Smooth muscle cell (in vitro differentiated cells): ENCODE results near the gene SUCO. TPM values are rescaled to one million over a fixed set of nuclear protein-coding genes. Genes with fewer than 3 reads are reported as not detected.

Source experiments
- DNase-seq: peaks from one replicate; lab custom pipeline; 2025; ENCODE audit not compliant: unreplicated experiment; lab: John Stamatoyannopoulos, UW
- H2AFZ ChIP-seq: fragments of 200-600 bp; sonication (generic); 2 replicates; pipeline ENCODE4 v1.6.0; 2016; ENCODE audit warnings: antibody characterized with exemption, low read depth, mild to moderate bottlenecking
- H3F3A ChIP-seq: fragments of 200-600 bp; sonication (generic); 2 replicates; pipeline ENCODE4 v1.6.0; 2017; ENCODE audit warnings: antibody characterized with exemption, low read depth
- H3K27ac ChIP-seq: fragments of 200-600 bp; sonication (generic); 2 replicates; pipeline ENCODE4 v1.5.1; 2016; ENCODE audit warnings: low read depth, mild to moderate bottlenecking
- H3K27me3 ChIP-seq: fragments of 200-600 bp; sonication (generic); 2 replicates; pipeline ENCODE4 v1.6.1; 2016; ENCODE audit warnings: low read depth, mild to moderate bottlenecking
- H3K36me3 ChIP-seq: fragments of 200-600 bp; sonication (generic); 2 replicates; pipeline ENCODE4 v1.5.1; 2016; ENCODE audit warnings: low read depth
- H3K4me1 ChIP-seq: fragments of 200-600 bp; sonication (generic); 2 replicates; pipeline ENCODE4 v1.5.1; 2016; ENCODE audit warnings: low read depth
- H3K4me2 ChIP-seq: fragments of 200-600 bp; sonication (generic); 2 replicates; pipeline ENCODE4 v1.6.0; 2016; ENCODE audit warnings: mild to moderate bottlenecking
- H3K4me3 ChIP-seq: fragments of 200-600 bp; sonication (generic); 2 replicates; pipeline ENCODE4 v1.5.1; 2016; ENCODE audit warnings: mild to moderate bottlenecking
- H3K79me2 ChIP-seq: fragments of 200-600 bp; sonication (generic); 2 replicates; pipeline ENCODE4 v1.6.0; 2016; ENCODE audit warnings: low read depth, mild to moderate bottlenecking
- H3K9ac ChIP-seq: fragments of 200-600 bp; sonication (generic); 2 replicates; pipeline ENCODE4 v1.6.0; 2016; ENCODE audit warnings: low read depth
- H3K9me3 ChIP-seq: fragments of 200-600 bp; sonication (generic); replicated peaks from 2 replicates; pipeline ENCODE4 v1.5.1; 2016; ENCODE audit warnings: low read depth
- H4K20me1 ChIP-seq: fragments of 200-600 bp; sonication (generic); 2 replicates; pipeline ENCODE4 v1.6.0; 2016; ENCODE audit warnings: low read depth
- WGBS: methylation state at CpG from one replicate; pipeline ENCODE4 v1.1.7; 2016; ENCODE audit warnings: low lambda C conversion rate; 5-methylcytosine and 5-hydroxymethylcytosine counted together
- polyA plus RNA-seq: library from polyadenylated mRNA; unstranded; fragments of >200 nt; fragmentation: Nextera tagmentation; extraction: Ambion mirVana; gene quantifications from 2 replicates; pipeline ENCODE4 v1.2.1, GENCODE V29; 2016
- total RNA-seq: library from RNA; depleted of rRNA; stranded (reverse); fragments of >200 nt; gene quantifications from 2 replicates; pipeline ENCODE4 v1.2.3, GENCODE V29; 2014
- TF ChIP-seq, protein P1 (sequence below): fragments of 200-600 bp; sonication (generic); IDR thresholded peaks from 2 replicates; pipeline ENCODE4 v1.5.1; 2017; ENCODE audit warnings: borderline replicate concordance, mild to moderate bottlenecking, antibody characterized with exemption; ENCODE audit not compliant: insufficient read depth, poor library complexity, severe bottlenecking

The SUCO gene
- total and polyA plus RNA-seq, 2 experiments from 2014 or later: 16.9 to 96.7 TPM

DNA sequence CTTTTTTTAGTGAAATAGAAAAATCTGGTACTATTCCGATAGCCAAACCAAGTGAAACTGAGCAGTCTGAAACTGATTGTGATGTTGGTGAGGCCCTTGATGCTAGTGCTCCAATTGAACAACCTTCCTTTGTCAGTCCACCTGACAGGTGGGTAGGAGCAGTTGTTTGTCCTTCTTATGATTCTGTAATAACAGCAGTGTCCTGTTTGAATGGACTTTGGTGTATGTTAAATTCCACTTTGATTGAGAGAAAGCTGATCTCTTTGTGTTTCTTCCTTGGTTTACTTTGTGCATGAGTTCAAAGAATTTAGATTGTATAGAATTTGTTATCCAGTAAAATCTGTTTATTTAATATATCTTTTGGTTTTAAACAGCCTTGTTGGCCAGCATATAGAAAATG lies 24.3 kb downstream of the SUCO start:
- no peak overlapping the region for H3K27ac ChIP-seq
- no peak overlapping the region for H3K4me3 ChIP-seq
- no peak overlapping the region for H2AFZ ChIP-seq
- no peaks in the 10 kb centered on the region for H3K4me1 ChIP-seq
- 100% methylated on average over 1 of the region's 1 CpG for WGBS
- H3K36me3 ChIP-seq: no peaks in the 10 kb centered on the region
- DNase-seq: no peak
- H3K4me2 ChIP-seq: no peak overlapping the region
- peaks cover 53% of the 10 kb centered on the region for H3K79me2 ChIP-seq
- peaks cover 60% of the 10 kb centered on the region for H4K20me1 ChIP-seq
- H3K27me3 ChIP-seq: no peaks in the 10 kb centered on the region
- no peak overlapping the region for H3K9ac ChIP-seq
- TF ChIP-seq, protein P1, sequence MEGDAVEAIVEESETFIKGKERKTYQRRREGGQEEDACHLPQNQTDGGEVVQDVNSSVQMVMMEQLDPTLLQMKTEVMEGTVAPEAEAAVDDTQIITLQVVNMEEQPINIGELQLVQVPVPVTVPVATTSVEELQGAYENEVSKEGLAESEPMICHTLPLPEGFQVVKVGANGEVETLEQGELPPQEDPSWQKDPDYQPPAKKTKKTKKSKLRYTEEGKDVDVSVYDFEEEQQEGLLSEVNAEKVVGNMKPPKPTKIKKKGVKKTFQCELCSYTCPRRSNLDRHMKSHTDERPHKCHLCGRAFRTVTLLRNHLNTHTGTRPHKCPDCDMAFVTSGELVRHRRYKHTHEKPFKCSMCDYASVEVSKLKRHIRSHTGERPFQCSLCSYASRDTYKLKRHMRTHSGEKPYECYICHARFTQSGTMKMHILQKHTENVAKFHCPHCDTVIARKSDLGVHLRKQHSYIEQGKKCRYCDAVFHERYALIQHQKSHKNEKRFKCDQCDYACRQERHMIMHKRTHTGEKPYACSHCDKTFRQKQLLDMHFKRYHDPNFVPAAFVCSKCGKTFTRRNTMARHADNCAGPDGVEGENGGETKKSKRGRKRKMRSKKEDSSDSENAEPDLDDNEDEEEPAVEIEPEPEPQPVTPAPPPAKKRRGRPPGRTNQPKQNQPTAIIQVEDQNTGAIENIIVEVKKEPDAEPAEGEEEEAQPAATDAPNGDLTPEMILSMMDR: no peak
- no peaks in the 10 kb centered on the region for H3F3A ChIP-seq
- no peaks in the 10 kb centered on the region for H3K9me3 ChIP-seq

DNA sequence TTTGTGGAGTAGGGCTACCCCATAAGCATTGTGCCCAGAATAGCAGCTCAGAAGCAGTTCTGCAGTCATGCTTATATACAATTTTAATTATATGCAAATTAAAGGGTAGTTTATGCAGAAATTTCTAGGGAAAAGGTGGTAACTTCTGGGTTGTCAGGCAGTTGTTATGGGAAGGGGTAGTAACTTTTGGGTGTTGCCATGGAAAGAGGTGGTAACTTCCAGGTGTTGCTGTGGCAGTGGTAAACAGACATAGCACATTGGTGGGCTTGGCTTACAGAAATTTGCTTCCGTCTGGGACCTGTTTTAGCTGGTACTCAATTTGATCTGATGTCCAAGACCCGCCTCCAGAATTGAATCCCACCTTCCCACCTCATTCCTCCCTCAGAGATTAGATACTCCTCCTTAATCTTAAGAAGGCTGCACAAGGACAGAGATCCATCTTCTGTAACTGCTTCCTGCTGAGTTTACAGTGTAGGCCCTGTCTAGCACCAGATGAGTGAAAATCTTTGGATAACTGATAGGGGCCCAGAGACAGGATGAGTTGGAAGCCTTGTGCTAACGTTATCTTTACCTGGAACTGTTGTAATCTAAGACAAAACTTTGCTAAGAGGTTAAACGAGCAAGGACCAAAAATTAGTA lies 26.7 kb downstream of the SUCO start:
- H3K79me2 ChIP-seq: peaks cover 39% of the 10 kb centered on the region
- H3F3A ChIP-seq: no peaks in the 10 kb centered on the region

DNA sequence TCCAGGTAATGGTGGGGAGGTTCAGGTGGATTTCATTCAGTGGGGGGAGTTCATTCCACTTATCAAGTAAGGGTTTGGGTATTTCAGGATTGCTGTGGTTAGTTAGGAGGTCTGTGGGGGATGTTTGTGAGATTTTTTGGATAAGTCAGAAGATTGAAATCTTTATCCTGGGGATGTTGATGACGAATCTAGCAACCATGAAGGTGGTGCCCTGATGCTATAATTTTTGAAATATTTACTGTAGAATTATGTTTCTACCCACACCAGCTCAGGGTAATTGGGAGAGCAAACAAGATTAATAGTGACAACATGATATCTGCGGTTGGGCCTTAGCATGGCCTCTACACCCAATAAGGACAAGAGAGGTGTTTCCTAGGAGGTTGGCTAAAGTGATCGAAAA lies 28.3 kb downstream of the SUCO start:
- DNase-seq: no peak
- H3K9ac ChIP-seq: no peak overlapping the region
- TF ChIP-seq, protein P1: no peak
- H3K4me1 ChIP-seq: no peaks in the 10 kb centered on the region
- H3K27ac ChIP-seq: peak overlapping the region; percentile 3
- H3K4me2 ChIP-seq: no peak overlapping the region
- WGBS: 87% methylated on average over 3 of the region's 3 CpGs
- H3K4me3 ChIP-seq: no peak overlapping the region
- H4K20me1 ChIP-seq: peaks cover 20% of the 10 kb centered on the region
- no peaks in the 10 kb centered on the region for H3K27me3 ChIP-seq
- H3K36me3 ChIP-seq: no peaks in the 10 kb centered on the region
- H2AFZ ChIP-seq: no peak overlapping the region
- H3K79me2 ChIP-seq: peaks cover 32% of the 10 kb centered on the region
- H3K9me3 ChIP-seq: no peaks in the 10 kb centered on the region
- no peaks in the 10 kb centered on the region for H3F3A ChIP-seq

More for the DNA sequence above, 26.7 kb downstream of the SUCO start:
- H4K20me1 ChIP-seq: peaks cover 36% of the 10 kb centered on the region
- no peaks in the 10 kb centered on the region for H3K36me3 ChIP-seq
- 85% methylated on average over 4 of the region's 4 CpGs for WGBS
- TF ChIP-seq, protein P1: no peak
- no peak for DNase-seq
- H3K27ac ChIP-seq: no peak overlapping the region
- H3K27me3 ChIP-seq: no peaks in the 10 kb centered on the region
- H3K4me2 ChIP-seq: no peak overlapping the region
- H3K4me3 ChIP-seq: no peak overlapping the region
- H3K9me3 ChIP-seq: no peaks in the 10 kb centered on the region
- H3K9ac ChIP-seq: no peak overlapping the region
- no peak overlapping the region for H2AFZ ChIP-seq
- no peaks in the 10 kb centered on the region for H3K4me1 ChIP-seq

DNA sequence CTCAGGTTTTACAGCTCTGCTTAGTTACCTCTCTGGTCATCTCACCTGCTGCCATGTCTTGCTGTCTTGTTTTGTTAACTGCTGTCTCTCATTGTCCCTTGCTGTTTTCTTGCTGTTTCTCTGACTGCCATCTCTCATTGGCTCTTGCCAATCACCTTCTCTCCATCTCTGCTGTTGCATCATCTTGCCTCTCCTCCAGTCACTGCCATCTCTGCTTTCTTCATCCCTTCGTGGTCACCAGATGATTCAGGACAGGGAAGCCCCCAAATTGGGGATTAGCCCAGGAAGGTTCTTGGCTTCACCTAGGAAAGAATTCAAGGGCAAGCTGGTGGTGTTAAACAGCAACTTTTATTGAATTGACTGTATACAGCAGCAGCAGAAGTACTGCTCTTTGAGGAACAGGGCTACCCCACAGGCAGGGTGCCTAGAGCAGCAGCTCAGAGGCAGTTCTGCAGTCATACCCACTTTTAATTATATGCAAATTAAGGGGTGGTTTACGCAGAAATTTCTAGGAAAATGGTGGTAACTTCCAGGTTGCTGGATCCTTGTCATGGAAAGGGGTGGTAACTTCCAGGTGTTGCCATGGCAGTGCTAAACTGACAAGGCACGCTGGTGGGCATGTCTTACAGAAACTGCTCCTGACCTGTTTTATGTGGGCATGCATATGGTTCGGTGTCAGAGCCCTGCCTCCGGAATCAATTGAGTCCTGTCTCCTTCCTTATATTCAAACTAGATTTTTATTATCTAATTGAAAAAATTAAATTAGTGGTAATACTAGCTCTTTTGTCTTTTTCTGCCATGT lies 33.4 kb downstream of the SUCO start:
- Histone ChIP-seq H4K20me1 (peaks cover 5% of the 10 kb centered on the region), H3K4me2 (no peak overlapping the region), H3K27me3 (no peaks in the 10 kb centered on the region), H3K9me3 (no peaks in the 10 kb centered on the region), H2AFZ (no peak overlapping the region), H3K27ac (no peak overlapping the region), H3K4me3 (no peak overlapping the region), H3K79me2 (peaks cover 25% of the 10 kb centered on the region), H3K9ac (no peak overlapping the region), H3K36me3 (peaks cover 25% of the 10 kb centered on the region), H3F3A (no peaks in the 10 kb centered on the region), H3K4me1 (no peaks in the 10 kb centered on the region)
- 97% methylated on average over 5 of the region's 5 CpGs for WGBS
- no peak for DNase-seq
- TF ChIP-seq, protein P1: no peak
